ENCODE results near the gene TNFSF15.

DNA sequence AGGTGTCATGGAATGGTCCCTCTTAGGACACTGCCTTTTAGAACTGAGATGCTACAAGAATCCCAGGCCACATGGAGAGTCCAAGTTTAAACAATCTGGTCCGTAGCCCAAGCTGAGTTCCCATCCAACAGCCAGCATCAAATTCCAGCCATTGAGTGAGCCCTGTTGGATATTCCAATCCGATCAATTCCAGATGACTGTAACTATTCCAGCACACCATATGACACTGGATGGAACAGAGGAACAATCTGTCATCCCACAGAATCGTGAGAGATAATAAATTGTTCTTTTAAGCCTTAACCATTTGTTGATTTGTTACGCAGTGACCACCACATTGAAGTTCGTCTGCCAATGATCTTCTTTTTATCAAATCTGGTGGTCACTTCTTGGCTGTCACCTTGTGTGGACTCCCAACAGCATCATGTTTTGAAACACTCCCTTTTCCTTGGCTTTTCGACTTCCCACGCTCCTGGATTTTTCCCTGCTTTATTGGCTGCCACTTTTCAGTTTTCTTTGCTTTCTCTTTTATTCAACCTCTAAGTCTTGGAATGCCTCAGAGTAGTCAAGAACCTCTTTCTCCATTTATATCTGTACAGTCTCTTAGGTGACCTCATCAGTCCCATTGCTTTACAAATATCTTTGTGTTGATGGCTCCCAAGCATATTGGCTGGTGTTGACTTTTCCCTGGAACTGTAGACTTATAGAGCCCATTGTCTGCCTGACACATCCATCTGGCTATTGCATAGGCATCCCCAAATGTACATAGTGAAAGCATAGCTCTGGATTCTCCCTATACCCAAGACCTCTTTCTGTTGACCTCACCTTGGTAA lies 46.1 kb downstream of the TNFSF15 start:
- TF ChIP-seq, protein P1, sequence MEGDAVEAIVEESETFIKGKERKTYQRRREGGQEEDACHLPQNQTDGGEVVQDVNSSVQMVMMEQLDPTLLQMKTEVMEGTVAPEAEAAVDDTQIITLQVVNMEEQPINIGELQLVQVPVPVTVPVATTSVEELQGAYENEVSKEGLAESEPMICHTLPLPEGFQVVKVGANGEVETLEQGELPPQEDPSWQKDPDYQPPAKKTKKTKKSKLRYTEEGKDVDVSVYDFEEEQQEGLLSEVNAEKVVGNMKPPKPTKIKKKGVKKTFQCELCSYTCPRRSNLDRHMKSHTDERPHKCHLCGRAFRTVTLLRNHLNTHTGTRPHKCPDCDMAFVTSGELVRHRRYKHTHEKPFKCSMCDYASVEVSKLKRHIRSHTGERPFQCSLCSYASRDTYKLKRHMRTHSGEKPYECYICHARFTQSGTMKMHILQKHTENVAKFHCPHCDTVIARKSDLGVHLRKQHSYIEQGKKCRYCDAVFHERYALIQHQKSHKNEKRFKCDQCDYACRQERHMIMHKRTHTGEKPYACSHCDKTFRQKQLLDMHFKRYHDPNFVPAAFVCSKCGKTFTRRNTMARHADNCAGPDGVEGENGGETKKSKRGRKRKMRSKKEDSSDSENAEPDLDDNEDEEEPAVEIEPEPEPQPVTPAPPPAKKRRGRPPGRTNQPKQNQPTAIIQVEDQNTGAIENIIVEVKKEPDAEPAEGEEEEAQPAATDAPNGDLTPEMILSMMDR (IDR thresholded peaks at IDR 0.05), result no peak
- TF ChIP-seq POLR2A (IDR thresholded peaks at IDR 0.05; ENCODE audit: low read depth), result no peak
